Skeletal muscle satellite cell (primary cell): ENCODE measurements around the gene DOCK2.

Experiments
- H3K27me3 ChIP-seq: 2 replicates; pipeline ENCODE4 v1.7.0; 2013; ENCODE audit warnings: low read length; ENCODE audit not compliant: control insufficient read depth, insufficient read depth
- H3K36me3 ChIP-seq: 2 replicates; pipeline ENCODE4 v1.7.0; 2013; ENCODE audit warnings: mild to moderate bottlenecking, control low read depth, low read length; ENCODE audit not compliant: insufficient read depth
- H3K4me1 ChIP-seq: 2 replicates; pipeline ENCODE4 v1.7.0; 2013; ENCODE audit warnings: low read length; ENCODE audit not compliant: control insufficient read depth, insufficient read depth
- H3K4me2 ChIP-seq: 2 replicates; pipeline ENCODE4 v1.7.0; 2013; ENCODE audit warnings: mild to moderate bottlenecking, low read length
- H3K4me3 ChIP-seq: 2 replicates; pipeline ENCODE4 v1.7.0; 2013; ENCODE audit warnings: low read length
- H3K9ac ChIP-seq: 2 replicates; pipeline ENCODE4 v1.7.0; 2013; ENCODE audit warnings: mild to moderate bottlenecking, low read depth, low read length, moderate library complexity
- H3K9me3 ChIP-seq: replicated peaks from 2 replicates; pipeline ENCODE4 v1.7.0; 2013; ENCODE audit warnings: mild to moderate bottlenecking, control low read depth, low read length

DOCK2 gene

GRCh38 chr5:169837686-169838085, 200.6 kb downstream of the DOCK2 start:
- no peaks in the 10 kb centered on the region for H3K27me3 ChIP-seq
- H3K9me3 ChIP-seq = no peaks in the 10 kb centered on the region
- H3K4me1 ChIP-seq = no peaks in the 10 kb centered on the region
- no peaks in the 10 kb centered on the region for H3K36me3 ChIP-seq
- no peak overlapping the region for H3K9ac ChIP-seq
- no peak overlapping the region for H3K4me2 ChIP-seq
- H3K4me3 ChIP-seq = no peak overlapping the region

GRCh38 chr5:169838688-169839087, 201.6 kb downstream of the DOCK2 start:
- Histone ChIP-seq H3K4me2 (no peak overlapping the region), H3K27me3 (no peaks in the 10 kb centered on the region), H3K4me3 (no peak overlapping the region), H3K36me3 (no peaks in the 10 kb centered on the region), H3K4me1 (no peaks in the 10 kb centered on the region), H3K9ac (no peak overlapping the region), H3K9me3 (no peaks in the 10 kb centered on the region)

GRCh38 chr5:169840405-169840804, 203.3 kb downstream of the DOCK2 start:
- H3K9me3 ChIP-seq = no peaks in the 10 kb centered on the region
- no peak overlapping the region for H3K4me3 ChIP-seq
- H3K4me1 ChIP-seq = no peaks in the 10 kb centered on the region
- H3K36me3 ChIP-seq = no peaks in the 10 kb centered on the region
- H3K27me3 ChIP-seq = no peaks in the 10 kb centered on the region
- H3K4me2 ChIP-seq = no peak overlapping the region
- H3K9ac ChIP-seq = no peak overlapping the region

- H3K9ac ChIP-seq = no peak overlapping the region
- H3K27me3 ChIP-seq = no peaks in the 10 kb centered on the region
- no peaks in the 10 kb centered on the region for H3K4me1 ChIP-seq
- H3K36me3 ChIP-seq = no peaks in the 10 kb centered on the region
- no peak overlapping the region for H3K4me3 ChIP-seq
- H3K9me3 ChIP-seq = no peaks in the 10 kb centered on the region
- no peak overlapping the region for H3K4me2 ChIP-seq
These were observed 205.6 kb downstream of the DOCK2 start for GRCh38 chr5:169842699-169843098.

GRCh38 chr5:169847519-169847918, 210.4 kb downstream of the DOCK2 start:
- peaks cover 4% of the 10 kb centered on the region for H3K9me3 ChIP-seq
- H3K4me3 ChIP-seq = no peak overlapping the region

GRCh38 chr5:169848271-169848670, 211.2 kb downstream of the DOCK2 start:
- Histone ChIP-seq H3K9me3 (peaks cover 4% of the 10 kb centered on the region), H3K4me1 (no peaks in the 10 kb centered on the region), H3K36me3 (no peaks in the 10 kb centered on the region), H3K4me3 (no peak overlapping the region), H3K9ac (no peak overlapping the region), H3K27me3 (no peaks in the 10 kb centered on the region), H3K4me2 (no peak overlapping the region)

More at GRCh38 chr5:169847519-169847918, 210.4 kb downstream of the DOCK2 start:
- Histone ChIP-seq H3K9ac (no peak overlapping the region), H3K4me1 (no peaks in the 10 kb centered on the region), H3K27me3 (no peaks in the 10 kb centered on the region), H3K36me3 (no peaks in the 10 kb centered on the region), H3K4me2 (no peak overlapping the region)

- no peak overlapping the region for H3K4me2 ChIP-seq
- H3K36me3 ChIP-seq = no peaks in the 10 kb centered on the region
- no peaks in the 10 kb centered on the region for H3K27me3 ChIP-seq
- no peak overlapping the region for H3K9ac ChIP-seq
- no peak overlapping the region for H3K4me3 ChIP-seq
- no peaks in the 10 kb centered on the region for H3K4me1 ChIP-seq
- peaks cover 4% of the 10 kb centered on the region for H3K9me3 ChIP-seq
These were observed 211.7 kb downstream of the DOCK2 start for GRCh38 chr5:169848792-169849191.

- no peaks in the 10 kb centered on the region for H3K4me1 ChIP-seq
- no peak overlapping the region for H3K4me2 ChIP-seq
- peaks cover 4% of the 10 kb centered on the region for H3K9me3 ChIP-seq
- H3K9ac ChIP-seq = no peak overlapping the region
- no peak overlapping the region for H3K4me3 ChIP-seq
- H3K27me3 ChIP-seq = no peaks in the 10 kb centered on the region
- H3K36me3 ChIP-seq = no peaks in the 10 kb centered on the region
These were observed 213.3 kb downstream of the DOCK2 start for GRCh38 chr5:169850409-169850808.

GRCh38 chr5:169851321-169851850, 214.3 kb downstream of the DOCK2 start:
- Histone ChIP-seq H3K4me1 (peaks cover 3% of the 10 kb centered on the region), H3K36me3 (no peaks in the 10 kb centered on the region), H3K9me3 (peaks cover 4% of the 10 kb centered on the region), H3K27me3 (no peaks in the 10 kb centered on the region), H3K4me2 (no peak overlapping the region), H3K4me3 (no peak overlapping the region), H3K9ac (no peak overlapping the region)

- peak overlapping the region; percentile 31 for H3K4me2 ChIP-seq
These were observed 219.5 kb downstream of the DOCK2 start for GRCh38 chr5:169856571-169856970.

GRCh38 chr5:169860585-169860984, 223.5 kb downstream of the DOCK2 start:
- Histone ChIP-seq H3K27me3 (no peaks in the 10 kb centered on the region), H3K9ac (no peak overlapping the region), H3K36me3 (peaks cover 11% of the 10 kb centered on the region), H3K4me3 (no peak overlapping the region), H3K4me2 (no peak overlapping the region), H3K9me3 (no peaks in the 10 kb centered on the region), H3K4me1 (peaks cover 13% of the 10 kb centered on the region)

More at GRCh38 chr5:169856571-169856970, 219.5 kb downstream of the DOCK2 start:
- Histone ChIP-seq H3K4me1 (peaks cover 9% of the 10 kb centered on the region), H3K4me3 (no peak overlapping the region), H3K9me3 (no peaks in the 10 kb centered on the region), H3K9ac (no peak overlapping the region), H3K27me3 (no peaks in the 10 kb centered on the region), H3K36me3 (no peaks in the 10 kb centered on the region)

GRCh38 chr5:169861433-169861832, 224.4 kb downstream of the DOCK2 start:
- peaks cover 10% of the 10 kb centered on the region for H3K4me1 ChIP-seq
- H3K4me3 ChIP-seq = no peak overlapping the region
- no peak overlapping the region for H3K4me2 ChIP-seq
- no peaks in the 10 kb centered on the region for H3K27me3 ChIP-seq
- H3K9me3 ChIP-seq = no peaks in the 10 kb centered on the region
- H3K9ac ChIP-seq = no peak overlapping the region
- peaks cover 11% of the 10 kb centered on the region for H3K36me3 ChIP-seq
